Measurements from ENCODE around the gene CAB39. TPM values are rescaled to one million over a fixed set of nuclear protein-coding genes. Genes with fewer than 3 reads are reported as not detected.

Gene CAB39
- total and polyA plus RNA-seq, 2 of the 8 experiments (the other 6 are each of a cell fraction or from before 2014, with no cell fraction given) = 16.4 to 50.5 TPM

GRCh38 chr2:230847883-230848388, 135.3 kb downstream of the CAB39 start (continued):
- TF ChIP-seq SIN3A (conservative IDR thresholded peaks at IDR 0.05 in 1 of 2, IDR thresholded peaks at IDR 0.05 in 1 of 2; ENCODE audit: low read depth in 1 of 2, low read length in 2 of 2) (no peak), CHD2 (IDR thresholded peaks at IDR 0.05; ENCODE audit: low read length) (no peak), POLR2AphosphoS5 (IDR thresholded peaks at IDR 0.05; ENCODE audit: low read depth, low read length) (no peak), SP2 (IDR thresholded peaks at IDR 0.05; ENCODE audit: low read length) (no peak), SUZ12 (IDR thresholded peaks at IDR 0.05; ENCODE audit: low read length) (no peak), SP1 (IDR thresholded peaks at IDR 0.05; ENCODE audit: low read depth, low read length) (no peak), EZH2 (IDR thresholded peaks at IDR 0.05; ENCODE audit: low read depth, low read length, severe bottlenecking) (no peak), EP300 (IDR thresholded peaks at IDR 0.05; ENCODE audit: borderline replicate concordance in 1 of 2, low read depth in 2 of 2, low read length in 2 of 2) (0 out of 3 replicates have a peak, but pooled peaks of 1 of the 2 experiments have one; percentile 23), RXRA (IDR thresholded peaks at IDR 0.05; ENCODE audit: insufficient read depth, low read depth, low read length) (no peak), RBBP5 (IDR thresholded peaks at IDR 0.05; ENCODE audit: borderline replicate concordance, low read depth, low read length) (no peak), YY1 (IDR thresholded peaks at IDR 0.05; ENCODE audit: low read depth, low read length) (0 out of 2 replicates have a peak, but pooled peaks have one; percentile 23), SAP30 (IDR thresholded peaks at IDR 0.05; ENCODE audit: insufficient read depth, insufficient replicate concordance, low read length) (no peak), KDM4A (IDR thresholded peaks at IDR 0.05; ENCODE audit: low read depth, low read length, severe bottlenecking) (no peak), CTBP2 (IDR thresholded peaks at IDR 0.05; ENCODE audit: borderline replicate concordance, insufficient read depth, insufficient read length, low read length) (no peak), TBP (IDR thresholded peaks at IDR 0.05; ENCODE audit: low read depth, low read length) (peak; percentile 72), ZNF274 (IDR thresholded peaks at IDR 0.05; ENCODE audit: borderline replicate concordance, extremely low read depth, low read length) (no peak), SIRT6 (IDR thresholded peaks at IDR 0.05; ENCODE audit: low read length) (no peak), ASH2L (IDR thresholded peaks at IDR 0.05; ENCODE audit: low read length) (no peak), CHD1 (IDR thresholded peaks at IDR 0.05; ENCODE audit: low read depth, low read length) (no peak), E2F6 (IDR thresholded peaks at IDR 0.05) (peak; percentile 91), POU5F1 (IDR thresholded peaks at IDR 0.05; ENCODE audit: low read depth, low read length) (no peak)
- TF ChIP-seq, protein P1, sequence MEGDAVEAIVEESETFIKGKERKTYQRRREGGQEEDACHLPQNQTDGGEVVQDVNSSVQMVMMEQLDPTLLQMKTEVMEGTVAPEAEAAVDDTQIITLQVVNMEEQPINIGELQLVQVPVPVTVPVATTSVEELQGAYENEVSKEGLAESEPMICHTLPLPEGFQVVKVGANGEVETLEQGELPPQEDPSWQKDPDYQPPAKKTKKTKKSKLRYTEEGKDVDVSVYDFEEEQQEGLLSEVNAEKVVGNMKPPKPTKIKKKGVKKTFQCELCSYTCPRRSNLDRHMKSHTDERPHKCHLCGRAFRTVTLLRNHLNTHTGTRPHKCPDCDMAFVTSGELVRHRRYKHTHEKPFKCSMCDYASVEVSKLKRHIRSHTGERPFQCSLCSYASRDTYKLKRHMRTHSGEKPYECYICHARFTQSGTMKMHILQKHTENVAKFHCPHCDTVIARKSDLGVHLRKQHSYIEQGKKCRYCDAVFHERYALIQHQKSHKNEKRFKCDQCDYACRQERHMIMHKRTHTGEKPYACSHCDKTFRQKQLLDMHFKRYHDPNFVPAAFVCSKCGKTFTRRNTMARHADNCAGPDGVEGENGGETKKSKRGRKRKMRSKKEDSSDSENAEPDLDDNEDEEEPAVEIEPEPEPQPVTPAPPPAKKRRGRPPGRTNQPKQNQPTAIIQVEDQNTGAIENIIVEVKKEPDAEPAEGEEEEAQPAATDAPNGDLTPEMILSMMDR (IDR thresholded peaks at IDR 0.05; ENCODE audit: control extremely low read depth in 1 of 3, insufficient read depth in 1 of 3, low read depth in 1 of 3, low read length in 3 of 3) = peak; percentile 72 to 92 (median 91)

Data from H1 (cell line).